HepG2 (cell line): ENCODE measurements around the gene TBRG1. TPM values are rescaled to one million over a fixed set of nuclear protein-coding genes. Genes with fewer than 3 reads are reported as not detected.

Experiments used
- ARID2 ChIP-seq: sonication (generic); formaldehyde crosslinking; IDR thresholded peaks from 2 replicates; pipeline ENCODE4 v1.8.1; 2022; ENCODE audit warnings: mild to moderate bottlenecking, missing genetic modification reagents, borderline replicate concordance
- ASH2L ChIP-seq: fragments of 300-600, 200-600 bp; sonication (generic); IDR thresholded peaks from 2 replicates; pipeline ENCODE4 v1.7.0; 2017; ENCODE audit warnings: low read depth, mild to moderate bottlenecking, moderate library complexity, mixed read lengths, low read length; ENCODE audit not compliant: insufficient read length
- ATF7-NPFF ChIP-seq: sonication (generic); formaldehyde crosslinking; IDR thresholded peaks from 2 replicates; pipeline ENCODE4 v1.8.1; 2023; ENCODE audit warnings: mild to moderate bottlenecking, low read depth, missing genetic modification reagents, moderate library complexity
- NRL ChIP-seq: sonication (generic); formaldehyde crosslinking; IDR thresholded peaks from 2 replicates; pipeline ENCODE4 v1.5.0; 2020; ENCODE audit warnings: missing genetic modification reagents, mild to moderate bottlenecking, moderate library complexity, borderline replicate concordance
- POLR2G ChIP-seq: fragments of 200-400 bp; formaldehyde crosslinking; IDR thresholded peaks from 2 replicates; pipeline ENCODE4 v1.6.1; 2018; ENCODE audit warnings: mild to moderate bottlenecking, low read depth, low read length, moderate library complexity
- RBFOX2 ChIP-seq: fragments of 200-400 bp; formaldehyde crosslinking; IDR thresholded peaks from 2 replicates; pipeline ENCODE4 v1.6.1; 2017; ENCODE audit warnings: low read depth, mild to moderate bottlenecking, low read length
- RBM39 ChIP-seq: fragments of 200-400 bp; formaldehyde crosslinking; IDR thresholded peaks from one replicate; pipeline ENCODE4 v1.6.1; 2018; ENCODE audit warnings: antibody characterized with exemption, mild to moderate bottlenecking, low read depth, low read length; ENCODE audit not compliant: poor library complexity, severe bottlenecking
- SETDB1 ChIP-seq: sonication (generic); formaldehyde crosslinking; IDR thresholded peaks from 2 replicates; pipeline ENCODE4 v1.5.1; 2020; ENCODE audit warnings: missing genetic modification reagents, mild to moderate bottlenecking, borderline replicate concordance
- SIN3A ChIP-seq: IDR thresholded peaks from 2 replicates; pipeline ENCODE4 v1.6.1; 2011; ENCODE audit warnings: low read depth, mild to moderate bottlenecking, control low read depth, low read length, borderline replicate concordance
- SP2 ChIP-seq: sonication (generic); formaldehyde crosslinking; IDR thresholded peaks from 2 replicates; pipeline ENCODE4 v1.5.1; 2020; ENCODE audit warnings: mild to moderate bottlenecking, missing genetic modification reagents
- SP4 ChIP-seq: sonication (generic); formaldehyde crosslinking; IDR thresholded peaks from 2 replicates; pipeline ENCODE4 v1.8.1; 2023; ENCODE audit warnings: mild to moderate bottlenecking, missing genetic modification reagents
- ZIK1 ChIP-seq: sonication (generic); formaldehyde crosslinking; IDR thresholded peaks from 2 replicates; pipeline ENCODE4 v1.5.0; 2020; ENCODE audit warnings: mild to moderate bottlenecking, low read depth, missing genetic modification reagents, borderline replicate concordance
- ZNF138 ChIP-seq: sonication (generic); formaldehyde crosslinking; IDR thresholded peaks from 2 replicates; pipeline ENCODE4 v1.5.0; 2020; ENCODE audit warnings: mild to moderate bottlenecking, low read depth, missing genetic modification reagents
- ZNF224 ChIP-seq: sonication (generic); formaldehyde crosslinking; IDR thresholded peaks from 2 replicates; pipeline ENCODE4 v1.5.0; 2020; ENCODE audit warnings: mild to moderate bottlenecking, missing genetic modification reagents
- ZNF644 ChIP-seq: IDR thresholded peaks from 2 replicates; pipeline ENCODE4 v1.6.1; 2016; ENCODE audit warnings: low read depth
- ZNF784 ChIP-seq: sonication (generic); formaldehyde crosslinking; IDR thresholded peaks from 2 replicates; pipeline ENCODE4 v1.5.1; 2020; ENCODE audit warnings: missing genetic modification reagents, mild to moderate bottlenecking, borderline replicate concordance
- polyA plus RNA-seq, 8 experiments: library from polyadenylated mRNA; depleted of rRNA in 3 of 8; stranded (reverse) in 7 of 8; unstranded in 1 of 8; fragments of >200 nt; fragmentation: Illumina TruSeq in 4 of 8; extraction: Trizol in 4 of 8; gene quantifications; 2 replicates each; pipeline versions ENCODE4 v1.2.1 to v1.2.3, GENCODE V29; 2011 to 2016; ENCODE audit warnings: low read depth in 4 of 8, missing spikeins in 1 of 8, mixed read lengths in 1 of 8; ENCODE audit not compliant: insufficient read depth in 1 of 8
- total RNA-seq, 5 experiments: library from RNA; depleted of rRNA; stranded (reverse); fragments of >200 nt; fragmentation: Illumina TruSeq; extraction: Trizol; gene quantifications; 2 replicates each; pipeline ENCODE4 v1.2.3, GENCODE V29; 2016; ENCODE audit warnings: low read depth in 1 of 5
- TF ChIP-seq, protein P1 (sequence below): sonication (generic); formaldehyde crosslinking; IDR thresholded peaks from 2 replicates; pipeline ENCODE4 v1.5.1; 2020; ENCODE audit warnings: mild to moderate bottlenecking, missing genetic modification reagents, moderate library complexity
- TF ChIP-seq, protein P2 (sequence below), 2 experiments: fragments of 450-650 bp in 1 of 2; sonication (generic) in 1 of 2; formaldehyde crosslinking; IDR thresholded peaks; 2 replicates each; pipeline versions ENCODE4 v1.5.0 to v1.8.0; 2020 to 2022; ENCODE audit warnings: mild to moderate bottlenecking in 1 of 2, missing genetic modification reagents in 1 of 2
- TF ChIP-seq, protein P3 (sequence below): sonication (generic); formaldehyde crosslinking; IDR thresholded peaks from 2 replicates; pipeline ENCODE4 v1.4.0; 2020; ENCODE audit warnings: missing genetic modification reagents

TBRG1 gene
- total and polyA plus RNA-seq, 2 of the 13 experiments (the other 11 are each of a cell fraction or from before 2014, with no cell fraction given): 21.7 to 25.6 TPM

- TF ChIP-seq SP4 (peak; percentile 65; the same call in 1 of the 2 replicates), SIN3A (peak; percentile 94), ZNF224 (CRISPR knock-in tag) (peak; percentile 73; the same call in 1 of the 2 replicates), SP2 (no peak), ZNF784 (0 out of 2 replicates have a peak, but pooled peaks have one; percentile 18), ATF7-NPFF (CRISPR knock-in tag) (0 out of 2 replicates have a peak, but pooled peaks have one; percentile 20), NRL (peak; percentile 68; the same call in 1 of the 2 replicates), ARID2 (CRISPR knock-in tag) (no peak), ZNF138 (CRISPR knock-in tag) (no peak), ASH2L (peak; percentile 62), ZNF644 (CRISPR knock-in tag) (no peak), ZIK1 (CRISPR knock-in tag) (no peak), POLR2G (peak; percentile 81), SETDB1 (CRISPR knock-in tag) (no peak), RBM39 (peak; percentile 62), RBFOX2 (peak; percentile 85)
- TF ChIP-seq, protein P1, sequence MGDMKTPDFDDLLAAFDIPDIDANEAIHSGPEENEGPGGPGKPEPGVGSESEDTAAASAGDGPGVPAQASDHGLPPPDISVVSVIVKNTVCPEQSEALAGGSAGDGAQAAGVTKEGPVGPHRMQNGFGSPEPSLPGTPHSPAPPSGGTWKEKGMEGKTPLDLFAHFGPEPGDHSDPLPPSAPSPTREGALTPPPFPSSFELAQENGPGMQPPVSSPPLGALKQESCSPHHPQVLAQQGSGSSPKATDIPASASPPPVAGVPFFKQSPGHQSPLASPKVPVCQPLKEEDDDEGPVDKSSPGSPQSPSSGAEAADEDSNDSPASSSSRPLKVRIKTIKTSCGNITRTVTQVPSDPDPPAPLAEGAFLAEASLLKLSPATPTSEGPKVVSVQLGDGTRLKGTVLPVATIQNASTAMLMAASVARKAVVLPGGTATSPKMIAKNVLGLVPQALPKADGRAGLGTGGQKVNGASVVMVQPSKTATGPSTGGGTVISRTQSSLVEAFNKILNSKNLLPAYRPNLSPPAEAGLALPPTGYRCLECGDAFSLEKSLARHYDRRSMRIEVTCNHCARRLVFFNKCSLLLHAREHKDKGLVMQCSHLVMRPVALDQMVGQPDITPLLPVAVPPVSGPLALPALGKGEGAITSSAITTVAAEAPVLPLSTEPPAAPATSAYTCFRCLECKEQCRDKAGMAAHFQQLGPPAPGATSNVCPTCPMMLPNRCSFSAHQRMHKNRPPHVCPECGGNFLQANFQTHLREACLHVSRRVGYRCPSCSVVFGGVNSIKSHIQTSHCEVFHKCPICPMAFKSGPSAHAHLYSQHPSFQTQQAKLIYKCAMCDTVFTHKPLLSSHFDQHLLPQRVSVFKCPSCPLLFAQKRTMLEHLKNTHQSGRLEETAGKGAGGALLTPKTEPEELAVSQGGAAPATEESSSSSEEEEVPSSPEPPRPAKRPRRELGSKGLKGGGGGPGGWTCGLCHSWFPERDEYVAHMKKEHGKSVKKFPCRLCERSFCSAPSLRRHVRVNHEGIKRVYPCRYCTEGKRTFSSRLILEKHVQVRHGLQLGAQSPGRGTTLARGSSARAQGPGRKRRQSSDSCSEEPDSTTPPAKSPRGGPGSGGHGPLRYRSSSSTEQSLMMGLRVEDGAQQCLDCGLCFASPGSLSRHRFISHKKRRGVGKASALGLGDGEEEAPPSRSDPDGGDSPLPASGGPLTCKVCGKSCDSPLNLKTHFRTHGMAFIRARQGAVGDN (CRISPR knock-in tag): peak; percentile 76
- TF ChIP-seq, protein P2, sequence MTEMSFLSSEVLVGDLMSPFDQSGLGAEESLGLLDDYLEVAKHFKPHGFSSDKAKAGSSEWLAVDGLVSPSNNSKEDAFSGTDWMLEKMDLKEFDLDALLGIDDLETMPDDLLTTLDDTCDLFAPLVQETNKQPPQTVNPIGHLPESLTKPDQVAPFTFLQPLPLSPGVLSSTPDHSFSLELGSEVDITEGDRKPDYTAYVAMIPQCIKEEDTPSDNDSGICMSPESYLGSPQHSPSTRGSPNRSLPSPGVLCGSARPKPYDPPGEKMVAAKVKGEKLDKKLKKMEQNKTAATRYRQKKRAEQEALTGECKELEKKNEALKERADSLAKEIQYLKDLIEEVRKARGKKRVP (CRISPR knock-in tag; IDR thresholded peaks at IDR 0.05): peak in 1 of 2 experiments; percentile 71; a peak in 2 of 4 replicates
- TF ChIP-seq, protein P3, sequence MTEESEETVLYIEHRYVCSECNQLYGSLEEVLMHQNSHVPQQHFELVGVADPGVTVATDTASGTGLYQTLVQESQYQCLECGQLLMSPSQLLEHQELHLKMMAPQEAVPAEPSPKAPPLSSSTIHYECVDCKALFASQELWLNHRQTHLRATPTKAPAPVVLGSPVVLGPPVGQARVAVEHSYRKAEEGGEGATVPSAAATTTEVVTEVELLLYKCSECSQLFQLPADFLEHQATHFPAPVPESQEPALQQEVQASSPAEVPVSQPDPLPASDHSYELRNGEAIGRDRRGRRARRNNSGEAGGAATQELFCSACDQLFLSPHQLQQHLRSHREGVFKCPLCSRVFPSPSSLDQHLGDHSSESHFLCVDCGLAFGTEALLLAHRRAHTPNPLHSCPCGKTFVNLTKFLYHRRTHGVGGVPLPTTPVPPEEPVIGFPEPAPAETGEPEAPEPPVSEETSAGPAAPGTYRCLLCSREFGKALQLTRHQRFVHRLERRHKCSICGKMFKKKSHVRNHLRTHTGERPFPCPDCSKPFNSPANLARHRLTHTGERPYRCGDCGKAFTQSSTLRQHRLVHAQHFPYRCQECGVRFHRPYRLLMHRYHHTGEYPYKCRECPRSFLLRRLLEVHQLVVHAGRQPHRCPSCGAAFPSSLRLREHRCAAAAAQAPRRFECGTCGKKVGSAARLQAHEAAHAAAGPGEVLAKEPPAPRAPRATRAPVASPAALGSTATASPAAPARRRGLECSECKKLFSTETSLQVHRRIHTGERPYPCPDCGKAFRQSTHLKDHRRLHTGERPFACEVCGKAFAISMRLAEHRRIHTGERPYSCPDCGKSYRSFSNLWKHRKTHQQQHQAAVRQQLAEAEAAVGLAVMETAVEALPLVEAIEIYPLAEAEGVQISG (CRISPR knock-in tag): peak; percentile 52
Observed at GRCh38 chr11:124673333-124674167, 50.9 kb downstream of the TBRG1 start, which contains the start of the genes SIAE and SPA17 (continued).
